Psoas muscle (tissue), 8 donors: ENCODE measurements around the gene XRRA1. TPM values are rescaled to one million over a fixed set of nuclear protein-coding genes. Genes with fewer than 3 reads are reported as not detected.
A peak's percentile ranks its signal among the peaks of the same experiment; 100 is the strongest.
"Not testable (repeated sequence)": the region's sequence is repeated elsewhere in the genome, so short reads cannot be mapped to it uniquely, and the experiment has no call there.

Experiments
- ATAC-seq, 4 donors: fragments of 200-7000 bp; cut with Tn5 transposase; one replicate each; pipeline ENCODE4 v1.9.1; 2020; ENCODE audit warnings: moderate library complexity in 3 of 4, mild to moderate bottlenecking in 2 of 4
- DNase-seq, 2 donors: peaks; one replicate each; pipeline ENCODE4 v3.0.0-alpha.2; 2020
- H3K27ac ChIP-seq: fragments of 200-600 bp; one replicate; pipeline ENCODE4 v1.8.0; 2022
- H3K27me3 ChIP-seq, 3 donors: fragments of 200-600 bp in 1 of 3; one replicate each; pipeline versions ENCODE4 v1.6.1 to v1.8.0; 2013 to 2022; ENCODE audit warnings: low read length in 2 of 3, mild to moderate bottlenecking in 2 of 3, moderate library complexity in 1 of 3; ENCODE audit not compliant: insufficient read depth in 3 of 3
- H3K36me3 ChIP-seq, 2 donors: fragments of 200-600 bp in 1 of 2; one replicate each; pipeline versions ENCODE4 v1.6.1 to v1.8.0; 2013 to 2022; ENCODE audit warnings: low read depth in 1 of 2, mild to moderate bottlenecking in 1 of 2, moderate library complexity in 1 of 2; ENCODE audit not compliant: insufficient read depth in 1 of 2
- H3K4me1 ChIP-seq: fragments of 200-600 bp; one replicate; pipeline ENCODE4 v1.8.0; 2022
- H3K4me3 ChIP-seq: fragments of 200-600 bp; one replicate; pipeline ENCODE4 v1.8.0; 2022; ENCODE audit warnings: mild to moderate bottlenecking
- H3K9me3 ChIP-seq: fragments of 200-600 bp; one replicate; pipeline ENCODE4 v1.8.0; 2022
- CTCF ChIP-seq: fragments of 200-600 bp; IDR thresholded peaks from one replicate; pipeline ENCODE4 v1.8.0; 2022; ENCODE audit warnings: antibody characterized with exemption
- WGBS, 3 donors: extraction: QIAGEN DNeasy Blood & Tissue Kit; methylation state at CpG; one replicate each; pipeline versions ENCODE4 v1.1.6 to v1.1.7; 2013; 5-methylcytosine and 5-hydroxymethylcytosine counted together
- intact Hi-C, 2 donors: fragments of 100-400 bp; cut with DNase I; formaldehyde crosslinking; loops; one replicate each; pipeline versions ENCODE4 v1.11.0 to v1.14.2; 2022
- polyA plus RNA-seq, 3 donors: library from polyadenylated mRNA; stranded (reverse); fragments of 200-250 nt; gene quantifications; one replicate each; pipeline ENCODE4 v1.2.3, GENCODE V29; 2013
- total RNA-seq, 4 donors: library from RNA; stranded (reverse); fragmentation: NEBNext Ultra II Directional in 2 of 4; extraction: Animal tissue kit (Norgen Biotek cat#: 25700) in 2 of 4; gene quantifications; one replicate each; pipeline versions ENCODE4 v1.2.1 to v1.2.4, GENCODE V29; 2021 to 2023
- donor health status: healthy with polysubstance abuse.
- donor health status: DM: no; HTN: no; CAD: no; lungs with moderate emphysema.
- donor health status: Bipolar disorder and iron deficiency.
- donor health status: healthy.
- donor health status: DM: yes; HTN: yes; CAD: no.
- donor health status: DM: no; HTN: no; CAD: no.
- donor health status: DM: no; HTN: no; CAD: no.
- donor health status: DM: yes; HTN: yes; CAD: no.

Gene XRRA1
- total and polyA plus RNA-seq, 7 donors, result 3.1 to 15.1 (median 6.9) TPM

GRCh38 chr11:74826901-74827300 is 122.0 kb downstream of the XRRA1 start:
- H3K27ac ChIP-seq, result no peak overlapping the region
- whole genome bisulfite sequencing, 3 donors, result 73 to 100% (median 99%) methylated on average over 4 of the region's 4 CpGs
- H3K4me1 ChIP-seq, result peaks cover 11% of the 10 kb centered on the region
- H3K9me3 ChIP-seq, result peaks cover 8% of the 10 kb centered on the region
- no peaks in the 10 kb centered on the region for H3K36me3 ChIP-seq
- ATAC-seq, result no peak
- no peak overlapping the region for H3K4me3 ChIP-seq
- no peak for TF ChIP-seq CTCF
- no peak for DNase-seq
- H3K27me3 ChIP-seq, result no peaks in the 10 kb centered on the region
- intact Hi-C loops, result no loop called here

DNA sequence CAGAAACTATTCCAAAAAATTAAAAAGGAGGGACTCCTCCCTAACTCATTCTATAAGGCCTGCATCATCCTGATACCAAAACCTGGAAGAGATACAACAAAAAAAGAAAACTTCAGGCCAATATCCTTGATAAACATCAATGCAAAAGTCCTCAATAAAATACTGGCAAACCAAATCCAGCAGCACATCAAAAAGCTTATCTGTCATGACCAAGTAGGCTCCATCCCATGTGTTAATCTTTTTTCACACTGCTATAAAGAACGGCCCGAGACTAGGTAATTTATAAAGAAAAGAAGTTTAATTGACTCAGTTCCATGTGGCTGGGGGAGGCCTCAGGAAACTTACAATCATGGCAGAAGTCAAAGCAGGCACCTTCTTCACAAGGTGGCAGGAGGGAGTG is 123.3 kb downstream of the XRRA1 start:
- H3K4me1 ChIP-seq, result peaks cover 17% of the 10 kb centered on the region
- H3K36me3 ChIP-seq, intact Hi-C loops, H3K9me3 ChIP-seq, H3K27ac ChIP-seq, DNase-seq, H3K27me3 ChIP-seq, H3K4me3 ChIP-seq, ATAC-seq: not testable (repeated sequence)
- WGBS, 3 donors, result 50 to 97% (median 88%) methylated on average over 2 of the region's 2 CpGs

GRCh38 chr11:74824285-74824982 is 124.5 kb downstream of the XRRA1 start:
- TF ChIP-seq CTCF, result no peak
- Histone ChIP-seq H3K36me3 (peaks cover 0 to under 1% of the 10 kb centered on the region in 2 donors), H3K9me3 (peaks cover 8% of the 10 kb centered on the region), H3K27ac (no peak overlapping the region), H3K4me1 (peaks cover 20% of the 10 kb centered on the region), H3K27me3 (no peaks in the 10 kb centered on the region), H3K4me3 (no peak overlapping the region)
- intact Hi-C loops, result no loop called here
- 92 to 99% (median 93%) methylated on average over 1 of the region's 1 CpG for WGBS, 3 donors
- ATAC-seq, result no peak
- DNase-seq, result no peak

GRCh38 chr11:74822170-74822569 is 126.7 kb downstream of the XRRA1 start:
- Histone ChIP-seq H3K9me3 (peaks cover 8% of the 10 kb centered on the region), H3K27ac (peak overlapping the region; percentile 48), H3K4me3 (no peak overlapping the region), H3K27me3 (no peaks in the 10 kb centered on the region), H3K4me1 (peaks cover 20% of the 10 kb centered on the region), H3K36me3 (peaks cover 5 to 16% of the 10 kb centered on the region in 2 donors)
- DNase-seq (no peak), ATAC-seq (peak in 3 of 4 donors; percentile 66 to 68 (median 67))
- intact Hi-C loops, result no loop called here
- TF ChIP-seq CTCF, result no peak
- WGBS, 3 donors, result 35 to 36% (median 36%) methylated on average over 5 of the region's 5 CpGs

- no peak overlapping the region for H3K27ac ChIP-seq
- H3K4me1 ChIP-seq, result peaks cover 20% of the 10 kb centered on the region
- peaks cover 5 to 16% of the 10 kb centered on the region in 2 donors for H3K36me3 ChIP-seq
- no peak for TF ChIP-seq CTCF
- H3K9me3 ChIP-seq, result peaks cover 8% of the 10 kb centered on the region
- intact Hi-C loops, result no loop called here
- 100% methylated on average over 1 of the region's 1 CpG for WGBS, 3 donors
- H3K4me3 ChIP-seq, result no peak overlapping the region
- ATAC-seq (peak in 3 of 4 donors; percentile 49 to 56 (median 53)), DNase-seq (no peak)
- no peaks in the 10 kb centered on the region for H3K27me3 ChIP-seq
Measured at GRCh38 chr11:74820763-74821162, 128.1 kb downstream of the XRRA1 start.
